Measurements from ENCODE around the gene FNDC7. TPM values are rescaled to one million over a fixed set of nuclear protein-coding genes. Genes with fewer than 3 reads are reported as not detected.
"Not testable (repeated sequence)": the region's sequence is repeated elsewhere in the genome, so short reads cannot be mapped to it uniquely, and the experiment has no call there.

The FNDC7 gene
- not detected for polyA plus RNA-seq (ENCODE audit: insufficient read length in 3 of 3)

- no peak for DNase-seq (ENCODE audit: low read depth in 3 of 3, low spot score in 2 of 3)
Observed at GRCh38 chr1:108712606-108713150, at the start of gene FNDC7. FNDC7 (plus strand) TSS chr1:108712908; CDS start chr1:108712934, 26 bp downstream.

GRCh38 chr1:108663074-108663473, 49.6 kb upstream of the FNDC7 start:
- DNase-seq (ENCODE audit: low read depth in 3 of 3, low spot score in 2 of 3), result no peak

- no peak for DNase-seq (ENCODE audit: low read depth in 3 of 3, low spot score in 2 of 3)
Observed at GRCh38 chr1:108664481-108664880, 48.2 kb upstream of the FNDC7 start.

- DNase-seq (ENCODE audit: low read depth in 3 of 3, low spot score in 2 of 3), result no peak
Observed at GRCh38 chr1:108665067-108665466, 47.6 kb upstream of the FNDC7 start.

GRCh38 chr1:108665771-108666170, 46.9 kb upstream of the FNDC7 start:
- no peak for DNase-seq (ENCODE audit: low read depth in 3 of 3, low spot score in 2 of 3)

- DNase-seq (ENCODE audit: low read depth in 3 of 3, low spot score in 2 of 3), result not testable (repeated sequence)
Observed at GRCh38 chr1:108667422-108667821, 45.3 kb upstream of the FNDC7 start.

- DNase-seq (ENCODE audit: low read depth in 3 of 3, low spot score in 2 of 3), result no peak
Observed at GRCh38 chr1:108668777-108669176, 43.9 kb upstream of the FNDC7 start.

- DNase-seq (ENCODE audit: low read depth in 3 of 3, low spot score in 2 of 3), result no peak
Observed at GRCh38 chr1:108669679-108670078, 43.0 kb upstream of the FNDC7 start.

- DNase-seq (ENCODE audit: low read depth in 3 of 3, low spot score in 2 of 3), result no peak
Observed at GRCh38 chr1:108670131-108670773, 42.5 kb upstream of the FNDC7 start.

- DNase-seq (ENCODE audit: low read depth in 3 of 3, low spot score in 2 of 3), result no peak
Observed at GRCh38 chr1:108671143-108671542, 41.6 kb upstream of the FNDC7 start.

- no peak for DNase-seq (ENCODE audit: low read depth in 3 of 3, low spot score in 2 of 3)
Observed at GRCh38 chr1:108678706-108679105, 34.0 kb upstream of the FNDC7 start.

- DNase-seq (ENCODE audit: low read depth in 3 of 3, low spot score in 2 of 3), result no peak
Observed at GRCh38 chr1:108679586-108680213, 33.0 kb upstream of the FNDC7 start.

- not testable (repeated sequence) for DNase-seq (ENCODE audit: low read depth in 3 of 3, low spot score in 2 of 3)
Observed at GRCh38 chr1:108681701-108682100, 31.0 kb upstream of the FNDC7 start.

GRCh38 chr1:108685529-108685928, 27.2 kb upstream of the FNDC7 start:
- no peak for DNase-seq (ENCODE audit: low read depth in 3 of 3, low spot score in 2 of 3)

- DNase-seq (ENCODE audit: low read depth in 3 of 3, low spot score in 2 of 3), result no peak
Observed at GRCh38 chr1:108686614-108687313, 25.9 kb upstream of the FNDC7 start.

- no peak for DNase-seq (ENCODE audit: low read depth in 3 of 3, low spot score in 2 of 3)
Observed at GRCh38 chr1:108691128-108691941, 21.4 kb upstream of the FNDC7 start.

- DNase-seq (ENCODE audit: low read depth in 3 of 3, low spot score in 2 of 3), result peak; percentile 82 to 92 (median 89)
Observed at GRCh38 chr1:108691942-108692723, 20.6 kb upstream of the FNDC7 start, which contains the start of gene PRPF38B. PRPF38B (plus strand) TSS chr1:108692310; CDS start chr1:108692592, 282 bp downstream.

GRCh38 chr1:108692724-108693655, 19.7 kb upstream of the FNDC7 start:
- DNase-seq (ENCODE audit: low read depth in 3 of 3, low spot score in 2 of 3), result peak in 2 of 3 donors; percentile 66 to 73

- no peak for DNase-seq (ENCODE audit: low read depth in 3 of 3, low spot score in 2 of 3)
Observed at GRCh38 chr1:108695535-108695934, 17.2 kb upstream of the FNDC7 start.
